Endothelial cell of umbilical vein (primary cell): ENCODE results near the gene UBASH3A. TPM values are rescaled to one million over a fixed set of nuclear protein-coding genes. Genes with fewer than 3 reads are reported as not detected.

Experiments used
- BruUV-seq: library from RNA; stranded (reverse); fragments of 400-500 nt; replicated peaks from 2 replicates; lab custom pipeline; 2021; lab: Mats Ljungman, UMichigan
- CTCF ChIA-PET: fragments of 300-600, 350-600 bp; sonication (Branson Sonifier 250); formaldehyde crosslinking; loops from one replicate; lab custom pipeline; 2021; ENCODE audit warnings: antibody characterized with exemption, inconsistent platforms; lab: Charles Lee
- POLR2A ChIA-PET: fragments of 300-600, 350-600 bp; sonication (Branson Sonifier 250); formaldehyde crosslinking; loops from one replicate; lab custom pipeline; 2021; ENCODE audit warnings: antibody characterized with exemption, inconsistent platforms; lab: Charles Lee
- DNase-seq: peaks from one replicate; pipeline ENCODE4 v3.0.0-alpha.2; 2011; ENCODE audit warnings: low read depth, low spot score
- FAIRE-seq: peaks from 2 replicates; lab custom pipeline; 2011; peaks lifted over from hg19 to GRCh38; lab: Jason Lieb, UNC
- H2AFZ ChIP-seq: 2 replicates; pipeline ENCODE4 v1.6.0; 2012; ENCODE audit warnings: low read depth, low read length, control low read depth, inconsistent platforms
- H3K27ac ChIP-seq: 2 replicates; pipeline ENCODE4 v1.5.1; 2011; ENCODE audit warnings: low read depth, mild to moderate bottlenecking, control low read depth, low read length, moderate library complexity; ENCODE audit not compliant: insufficient read depth
- H3K27me3 ChIP-seq, 2 experiments: 2 replicates each; pipeline versions ENCODE4 v1.6.0 to v1.6.1; 2011; ENCODE audit warnings: low read length in 2 of 2, mixed read lengths in 1 of 2; ENCODE audit not compliant: control insufficient read depth in 2 of 2, insufficient read depth in 2 of 2
- H3K36me3 ChIP-seq, 2 experiments: 2 replicates in 1 of 2; 3 replicates in 1 of 2; pipeline ENCODE4 v1.5.1; 2011; ENCODE audit warnings: low read length in 2 of 2, mild to moderate bottlenecking in 1 of 2, moderate library complexity in 1 of 2; ENCODE audit not compliant: control insufficient read depth in 2 of 2, insufficient read depth in 2 of 2; ENCODE audit errors: extremely low read depth in 1 of 2
- H3K4me1 ChIP-seq: 3 replicates; pipeline ENCODE4 v1.5.1; 2011; ENCODE audit warnings: mild to moderate bottlenecking, low read length; ENCODE audit not compliant: control insufficient read depth, insufficient read depth; ENCODE audit errors: extremely low read depth
- H3K4me2 ChIP-seq: 2 replicates; pipeline ENCODE4 v1.6.1; 2011; ENCODE audit warnings: low read length, control low read depth, mixed read lengths; ENCODE audit not compliant: insufficient read depth
- H3K4me3 ChIP-seq, 3 experiments: fragments of 200-600 bp in 1 of 3; sonication (generic), shearing (Covaris generic) in 1 of 3; replicated peaks in 1 of 3; 2 replicates each; pipeline ENCODE4 v1.5.1; 2011 to 2016; ENCODE audit warnings: control low read depth in 3 of 3, low read length in 3 of 3, mild to moderate bottlenecking in 2 of 3, inconsistent platforms in 1 of 3, low read depth in 1 of 3, moderate library complexity in 1 of 3; ENCODE audit not compliant: insufficient read depth in 1 of 3
- H3K79me2 ChIP-seq: 2 replicates; pipeline ENCODE4 v1.6.0; 2012; ENCODE audit warnings: low read length, inconsistent platforms; ENCODE audit not compliant: control insufficient read depth, insufficient read depth
- H3K9ac ChIP-seq: replicated peaks from 2 replicates; pipeline ENCODE3; 2011; ENCODE audit warnings: low read length, control low read depth; ENCODE audit not compliant: insufficient read depth; ENCODE audit errors: extremely low read depth
- H3K9me1 ChIP-seq: replicated peaks from 3 replicates; pipeline ENCODE4 v1.6.0; 2011; ENCODE audit warnings: mild to moderate bottlenecking, low read length; ENCODE audit not compliant: control insufficient read depth, insufficient read depth; ENCODE audit errors: extremely low read depth
- H3K9me3 ChIP-seq: replicated peaks from 2 replicates; pipeline ENCODE4 v1.5.1; 2012; ENCODE audit warnings: low read length, inconsistent platforms; ENCODE audit not compliant: control insufficient read depth, insufficient read depth
- H4K20me1 ChIP-seq: replicated peaks from 2 replicates; pipeline ENCODE3; 2011; ENCODE audit warnings: mild to moderate bottlenecking, low read length; ENCODE audit not compliant: control insufficient read depth, insufficient read depth; ENCODE audit errors: extremely low read depth
- CTCF ChIP-seq, 2 donors: IDR thresholded peaks; 1 replicate in 1 of 2; 2 replicates in 1 of 2; pipeline ENCODE4 v1.5.1; 2011; ENCODE audit warnings: low read length in 2 of 2, mild to moderate bottlenecking in 2 of 2, moderate library complexity in 2 of 2, control low read depth in 1 of 2, inconsistent platforms in 1 of 2, low read depth in 1 of 2; ENCODE audit not compliant: insufficient read depth in 1 of 2; ENCODE audit errors: extremely low read depth in 1 of 2
- EZH2 ChIP-seq: IDR thresholded peaks from 2 replicates; pipeline ENCODE4 v1.6.1; 2012; ENCODE audit warnings: borderline replicate concordance, low read depth, mild to moderate bottlenecking, moderate library complexity, low read length, inconsistent platforms; ENCODE audit not compliant: severe bottlenecking
- FOS ChIP-seq: IDR thresholded peaks from 2 replicates; pipeline ENCODE4 v1.6.1; 2011; ENCODE audit warnings: mild to moderate bottlenecking, low read length, moderate library complexity, borderline replicate concordance; ENCODE audit not compliant: insufficient read depth
- GATA2 ChIP-seq: IDR thresholded peaks from 2 replicates; pipeline ENCODE4 v1.7.0; 2011; ENCODE audit warnings: low read depth, mild to moderate bottlenecking, moderate library complexity, mixed read lengths, low read length; ENCODE audit not compliant: insufficient read length, insufficient read depth
- JUN ChIP-seq: IDR thresholded peaks from 2 replicates; pipeline ENCODE4 v1.6.1; 2011; ENCODE audit warnings: borderline replicate concordance, low read depth; ENCODE audit not compliant: insufficient read length, insufficient read depth
- MAX ChIP-seq: IDR thresholded peaks from 2 replicates; pipeline ENCODE4 v1.6.1; 2011; ENCODE audit not compliant: insufficient read depth, insufficient read length
- MYC ChIP-seq: IDR thresholded peaks from one replicate; pipeline ENCODE4 v1.6.1; 2011; ENCODE audit warnings: mild to moderate bottlenecking, low read depth, low read length
- POLR2A ChIP-seq: IDR thresholded peaks from 2 replicates; pipeline ENCODE4 v1.6.1; 2012; ENCODE audit warnings: low read depth, mild to moderate bottlenecking, control low read depth, low read length
- POLR2AphosphoS5 ChIP-seq: IDR thresholded peaks from 2 replicates; pipeline ENCODE4 v1.6.1; 2012; ENCODE audit warnings: low read depth, mild to moderate bottlenecking, control low read depth, low read length, moderate library complexity; ENCODE audit not compliant: insufficient read depth
- dilution Hi-C: fragments of 300-500 bp; cut with MboI; formaldehyde crosslinking; loops from one replicate; pipeline ENCODE4 v1.15.0; 2019; ENCODE audit warnings: low sequenced_read_pairs; ENCODE audit not compliant: extremely low pct_ligation_motif_present
- intact Hi-C: fragments of 100-400 bp; cut with micrococcal nuclease; formaldehyde crosslinking; loops from one replicate; pipeline ENCODE4 v1.10.0; 2022
- polyA plus RNA-seq, 4 experiments: library from polyadenylated mRNA; depleted of rRNA in 3 of 4; stranded (reverse) in 3 of 4; unstranded in 1 of 4; fragments of >200 nt; gene quantifications; 2 replicates each; pipeline versions ENCODE4 v1.2.1 to v1.2.3, GENCODE V29; 2011 to 2012; ENCODE audit warnings: missing spikeins in 1 of 4
- total RNA-seq: library from RNA; stranded (reverse); gene quantifications from 2 replicates; pipeline ENCODE4 v1.2.3, GENCODE V29; 2021

Gene UBASH3A
- total and polyA plus RNA-seq, 2 donors (not counting 3 experiments of a cell fraction or from before 2014, with no cell fraction given), result not detected

DNA sequence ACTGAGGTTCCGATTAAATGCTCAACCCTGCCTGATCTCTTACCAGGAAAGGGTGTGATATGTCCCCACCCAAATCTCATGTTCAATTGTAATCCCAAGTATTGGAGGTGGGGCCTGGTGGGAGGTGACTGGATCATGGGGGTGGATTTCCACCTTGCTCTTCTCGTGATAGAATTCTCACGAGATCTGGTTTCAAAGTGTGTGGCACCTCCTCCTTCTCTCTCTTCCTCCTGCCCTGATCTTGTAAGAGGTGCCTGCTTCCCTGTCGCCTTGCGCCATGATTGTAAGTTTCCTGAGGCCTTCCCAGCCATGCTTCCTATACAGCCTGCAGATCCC is 57.5 kb downstream of the UBASH3A start:
- ChIA-PET POLR2A (no interaction called here), CTCF (no interaction called here)
- Histone ChIP-seq H3K27me3 (peaks cover 0 to 3% of the 10 kb centered on the region in 2 experiments), H3K27ac (no peak overlapping the region), H2AFZ (no peak overlapping the region), H3K9ac (no peak overlapping the region), H3K36me3 (no peaks in the 10 kb centered on the region), H3K9me1 (no peaks in the 10 kb centered on the region), H3K9me3 (no peaks in the 10 kb centered on the region), H4K20me1 (no peaks in the 10 kb centered on the region), H3K4me3 (no peak overlapping the region), H3K79me2 (no peaks in the 10 kb centered on the region), H3K4me1 (no peaks in the 10 kb centered on the region), H3K4me2 (no peak overlapping the region)
- dilution Hi-C loops, result no loop called here
- TF ChIP-seq CTCF (IDR thresholded peaks at IDR 0.05; ENCODE audit: extremely low read depth in 1 of 2, insufficient read depth in 1 of 2, low read depth in 1 of 2, low read length in 2 of 2), result no peak
- TF ChIP-seq MAX, result no peak
- no peak for TF ChIP-seq EZH2
- TF ChIP-seq MYC, result no peak
- no peak for TF ChIP-seq FOS
- TF ChIP-seq GATA2, result no peak
- TF ChIP-seq POLR2A, result no peak
- no peak for TF ChIP-seq JUN
- no peak for TF ChIP-seq POLR2AphosphoS5
- intact Hi-C loops, result no loop called here
- DNase-seq, result no peak
- no peak for FAIRE-seq
- no TSS peak for BruUV-seq
